Testis (tissue), 2 donors: ENCODE measurements around the gene MYH14.

Experiments used
- CTCF ChIP-seq, 3 experiments: fragments of 450-650 bp in 2 of 3; fragments of 200-600 bp in 1 of 3; sonication (generic) in 1 of 3; IDR thresholded peaks; one replicate each; pipeline ENCODE4 v1.5.1; 2016 to 2019; ENCODE audit warnings: antibody characterized with exemption in 3 of 3, mild to moderate bottlenecking in 2 of 3, moderate library complexity in 1 of 3
- POLR2A ChIP-seq: fragments of 450-650 bp; IDR thresholded peaks from one replicate; pipeline ENCODE4 v1.6.1; 2017; ENCODE audit warnings: antibody characterized with exemption, mild to moderate bottlenecking, moderate library complexity

DNA sequence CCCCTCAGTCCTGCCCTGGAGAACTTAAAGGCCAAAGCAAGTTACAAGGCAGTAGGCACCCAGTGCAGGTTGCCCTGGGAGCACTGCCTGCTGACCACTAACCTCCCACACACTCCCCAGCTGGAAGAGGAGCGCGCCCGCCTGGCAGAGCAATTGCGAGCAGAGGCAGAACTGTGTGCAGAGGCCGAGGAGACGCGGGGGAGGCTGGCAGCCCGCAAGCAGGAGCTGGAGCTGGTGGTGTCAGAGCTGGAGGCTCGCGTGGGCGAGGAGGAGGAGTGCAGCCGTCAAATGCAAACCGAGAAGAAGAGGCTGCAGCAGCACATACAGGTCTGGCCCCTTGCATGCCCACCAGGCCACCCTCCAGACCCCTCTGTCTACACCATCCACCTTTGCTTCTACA, 64.6 kb downstream of the MYH14 start:
- TF ChIP-seq CTCF (IDR thresholded peaks at IDR 0.05) (no peak), POLR2A (no peak)
